ENCODE measurements around the gene PCSK6. TPM values are rescaled to one million over a fixed set of nuclear protein-coding genes. Genes with fewer than 3 reads are reported as not detected.

The PCSK6 gene
- total RNA-seq, 2 experiments from 2014 or later, result 0.25 to 0.64 TPM

GRCh38 chr15:101314336-101315125, 175.0 kb downstream of the PCSK6 start:
- intact Hi-C loops (cut with micrococcal nuclease), result no loop called here
- no peaks in the 10 kb centered on the region for H3K9me3 Mint-ChIP-seq
- no peak for DNase-seq
- H3K27ac Mint-ChIP-seq, result no peak overlapping the region
- no peaks in the 10 kb centered on the region for H3K36me3 Mint-ChIP-seq (ENCODE audit: low read depth)
- no peaks in the 10 kb centered on the region for H3K27me3 Mint-ChIP-seq (ENCODE audit: low read depth)
- H3K4me3 Mint-ChIP-seq, result no peak overlapping the region
- H3K4me1 Mint-ChIP-seq (ENCODE audit: low read depth), result no peaks in the 10 kb centered on the region
- CTCF ChIA-PET, result interaction anchor here (0.6 to 1.3 kb wide), 3 partner anchors 27 to 327 kb away, joined by 3 to 4 read pairs (median 3); no protein-coding TSS in a partner anchor

- Mint-ChIP-seq H3K4me3 (no peak overlapping the region), H3K9me3 (no peaks in the 10 kb centered on the region), H3K27ac (no peak overlapping the region), H3K4me1 (ENCODE audit: low read depth) (no peaks in the 10 kb centered on the region), H3K27me3 (ENCODE audit: low read depth) (no peaks in the 10 kb centered on the region), H3K36me3 (ENCODE audit: low read depth) (no peaks in the 10 kb centered on the region)
- CTCF ChIA-PET, result interaction anchor here (0.6 kb wide), 1 partner anchor 56 kb away, joined by 3 read pairs; no protein-coding TSS in a partner anchor
- no peak for DNase-seq
- intact Hi-C loops (cut with micrococcal nuclease), result no loop called here
Observed at GRCh38 chr15:101313041-101313761, 176.3 kb downstream of the PCSK6 start.

- H3K9me3 Mint-ChIP-seq, result no peaks in the 10 kb centered on the region
- DNase-seq, result no peak
- CTCF ChIA-PET, result no interaction called here
- H3K4me3 Mint-ChIP-seq, result no peak overlapping the region
- no peaks in the 10 kb centered on the region for H3K4me1 Mint-ChIP-seq (ENCODE audit: low read depth)
- H3K36me3 Mint-ChIP-seq (ENCODE audit: low read depth), result no peaks in the 10 kb centered on the region
- no peaks in the 10 kb centered on the region for H3K27me3 Mint-ChIP-seq (ENCODE audit: low read depth)
- intact Hi-C loops (cut with micrococcal nuclease), result no loop called here
- H3K27ac Mint-ChIP-seq, result no peak overlapping the region
Observed at GRCh38 chr15:101310508-101310907, 179.0 kb downstream of the PCSK6 start.

- no peaks in the 10 kb centered on the region for H3K27me3 Mint-ChIP-seq (ENCODE audit: low read depth)
- intact Hi-C loops (cut with micrococcal nuclease), result no loop called here
- no peaks in the 10 kb centered on the region for H3K36me3 Mint-ChIP-seq (ENCODE audit: low read depth)
- no peak overlapping the region for H3K4me3 Mint-ChIP-seq
- CTCF ChIA-PET, result no interaction called here
- H3K27ac Mint-ChIP-seq, result no peak overlapping the region
- no peaks in the 10 kb centered on the region for H3K9me3 Mint-ChIP-seq
- no peaks in the 10 kb centered on the region for H3K4me1 Mint-ChIP-seq (ENCODE audit: low read depth)
- DNase-seq, result no peak
Observed at GRCh38 chr15:101310161-101310480, 179.4 kb downstream of the PCSK6 start.

- intact Hi-C loops (cut with micrococcal nuclease), result no loop called here
- Mint-ChIP-seq H3K36me3 (ENCODE audit: low read depth) (no peaks in the 10 kb centered on the region), H3K9me3 (no peaks in the 10 kb centered on the region), H3K4me3 (no peak overlapping the region), H3K27ac (no peak overlapping the region), H3K27me3 (ENCODE audit: low read depth) (no peaks in the 10 kb centered on the region), H3K4me1 (ENCODE audit: low read depth) (no peaks in the 10 kb centered on the region)
- CTCF ChIA-PET, result interaction anchor here (1.4 kb wide), 2 partner anchors 11 to 331 kb away, joined by 4 read pairs; no protein-coding TSS in a partner anchor
- DNase-seq, result no peak
Observed at GRCh38 chr15:101309436-101310160, 179.9 kb downstream of the PCSK6 start.

GRCh38 chr15:101308604-101309435, 180.7 kb downstream of the PCSK6 start:
- no peak for DNase-seq
- no peak overlapping the region for H3K4me3 Mint-ChIP-seq
- H3K36me3 Mint-ChIP-seq (ENCODE audit: low read depth), result no peaks in the 10 kb centered on the region
- no peaks in the 10 kb centered on the region for H3K4me1 Mint-ChIP-seq (ENCODE audit: low read depth)
- H3K9me3 Mint-ChIP-seq, result no peaks in the 10 kb centered on the region
- no peaks in the 10 kb centered on the region for H3K27me3 Mint-ChIP-seq (ENCODE audit: low read depth)
- no peak overlapping the region for H3K27ac Mint-ChIP-seq
- CTCF ChIA-PET, result interaction anchor here (1.4 kb wide), 2 partner anchors 12 to 332 kb away, joined by 4 read pairs; no protein-coding TSS in a partner anchor
- intact Hi-C loops (cut with micrococcal nuclease), result no loop called here

- CTCF ChIA-PET, result interaction anchor here (1.4 kb wide), 2 partner anchors 12 to 332 kb away, joined by 4 read pairs; no protein-coding TSS in a partner anchor
- DNase-seq, result no peak
- intact Hi-C loops (cut with micrococcal nuclease), result no loop called here
- no peaks in the 10 kb centered on the region for H3K4me1 Mint-ChIP-seq (ENCODE audit: low read depth)
- no peaks in the 10 kb centered on the region for H3K36me3 Mint-ChIP-seq (ENCODE audit: low read depth)
- no peaks in the 10 kb centered on the region for H3K27me3 Mint-ChIP-seq (ENCODE audit: low read depth)
- no peak overlapping the region for H3K27ac Mint-ChIP-seq
- H3K4me3 Mint-ChIP-seq, result no peak overlapping the region
- no peaks in the 10 kb centered on the region for H3K9me3 Mint-ChIP-seq
Observed at GRCh38 chr15:101307897-101308603, 181.5 kb downstream of the PCSK6 start.

- DNase-seq, result no peak
- CTCF ChIA-PET, result interaction anchor here (0.9 kb wide), 1 partner anchor 336 kb away, joined by 3 read pairs; no protein-coding TSS in a partner anchor
- Mint-ChIP-seq H3K4me1 (ENCODE audit: low read depth) (no peaks in the 10 kb centered on the region), H3K27me3 (ENCODE audit: low read depth) (no peaks in the 10 kb centered on the region), H3K9me3 (no peaks in the 10 kb centered on the region), H3K27ac (no peak overlapping the region), H3K36me3 (ENCODE audit: low read depth) (no peaks in the 10 kb centered on the region), H3K4me3 (no peak overlapping the region)
- intact Hi-C loops (cut with micrococcal nuclease), result no loop called here
Observed at GRCh38 chr15:101307048-101307896, 182.2 kb downstream of the PCSK6 start.

- Mint-ChIP-seq H3K9me3 (no peaks in the 10 kb centered on the region), H3K4me1 (ENCODE audit: low read depth) (no peaks in the 10 kb centered on the region), H3K27me3 (ENCODE audit: low read depth) (no peaks in the 10 kb centered on the region), H3K36me3 (ENCODE audit: low read depth) (no peaks in the 10 kb centered on the region), H3K27ac (no peak overlapping the region), H3K4me3 (no peak overlapping the region)
- no peak for DNase-seq
- intact Hi-C loops (cut with micrococcal nuclease), result no loop called here
- CTCF ChIA-PET, result interaction anchor here (0.9 to 1.4 kb wide), 3 partner anchors 14 to 336 kb away, joined by 3 to 4 read pairs (median 3); no protein-coding TSS in a partner anchor
Observed at GRCh38 chr15:101306341-101307047, 183.0 kb downstream of the PCSK6 start.

- Mint-ChIP-seq H3K36me3 (ENCODE audit: low read depth) (no peaks in the 10 kb centered on the region), H3K4me1 (ENCODE audit: low read depth) (no peaks in the 10 kb centered on the region), H3K4me3 (no peak overlapping the region), H3K27me3 (ENCODE audit: low read depth) (no peaks in the 10 kb centered on the region), H3K27ac (no peak overlapping the region), H3K9me3 (no peaks in the 10 kb centered on the region)
- DNase-seq, result no peak
- CTCF ChIA-PET, result interaction anchor here (1.1 to 1.4 kb wide), 2 partner anchors 15 to 336 kb away, joined by 3 to 4 read pairs; no protein-coding TSS in a partner anchor
- intact Hi-C loops (cut with micrococcal nuclease), result no loop called here
Observed at GRCh38 chr15:101305820-101306255, 183.7 kb downstream of the PCSK6 start.

Measured in activated naive CD4-positive, alpha-beta T cell treated with anti-CD3 and anti-CD28 coated beads for 36 hours (primary cell).